ENCODE data around the gene PRDM16.

The PRDM16 gene

DNA sequence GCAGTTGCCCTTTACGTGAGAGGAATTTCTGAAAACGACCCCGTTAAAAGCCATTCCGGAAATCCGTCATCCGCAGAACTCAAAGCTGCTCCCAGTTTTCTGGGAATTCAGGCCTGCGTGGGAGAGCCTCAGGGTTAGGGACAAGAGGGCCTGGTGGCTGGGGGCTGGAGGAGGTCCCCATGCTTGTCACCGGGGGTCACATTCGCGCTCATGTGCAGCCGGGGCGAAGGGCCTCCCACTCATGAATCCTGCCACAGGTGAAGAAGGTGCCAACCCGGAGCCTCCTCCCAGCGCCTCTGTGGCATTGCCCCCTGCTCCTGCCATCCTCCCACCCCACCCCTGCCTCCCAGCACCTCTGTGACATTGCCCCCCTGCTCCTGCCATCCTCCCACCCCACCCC is 98.3 kb downstream of the PRDM16 start (continued):
- TF ChIP-seq ZNF510 (tag by site-specific recombination; IDR thresholded peaks at IDR 0.05; ENCODE audit: insufficient replicate concordance) (no peak), ZEB2 (tag by site-specific recombination; IDR thresholded peaks at IDR 0.05) (no peak), ZNF335 (tag by site-specific recombination; conservative IDR thresholded peaks at IDR 0.05) (no peak), ZBTB48 (tag by site-specific recombination; IDR thresholded peaks at IDR 0.05) (no peak), ZNF266 (tag by site-specific recombination; IDR thresholded peaks at IDR 0.05; ENCODE audit: low read depth) (no peak), BCL11B (tag by site-specific recombination; IDR thresholded peaks at IDR 0.05; ENCODE audit: low read depth) (no peak)
- TF ChIP-seq, protein P1, sequence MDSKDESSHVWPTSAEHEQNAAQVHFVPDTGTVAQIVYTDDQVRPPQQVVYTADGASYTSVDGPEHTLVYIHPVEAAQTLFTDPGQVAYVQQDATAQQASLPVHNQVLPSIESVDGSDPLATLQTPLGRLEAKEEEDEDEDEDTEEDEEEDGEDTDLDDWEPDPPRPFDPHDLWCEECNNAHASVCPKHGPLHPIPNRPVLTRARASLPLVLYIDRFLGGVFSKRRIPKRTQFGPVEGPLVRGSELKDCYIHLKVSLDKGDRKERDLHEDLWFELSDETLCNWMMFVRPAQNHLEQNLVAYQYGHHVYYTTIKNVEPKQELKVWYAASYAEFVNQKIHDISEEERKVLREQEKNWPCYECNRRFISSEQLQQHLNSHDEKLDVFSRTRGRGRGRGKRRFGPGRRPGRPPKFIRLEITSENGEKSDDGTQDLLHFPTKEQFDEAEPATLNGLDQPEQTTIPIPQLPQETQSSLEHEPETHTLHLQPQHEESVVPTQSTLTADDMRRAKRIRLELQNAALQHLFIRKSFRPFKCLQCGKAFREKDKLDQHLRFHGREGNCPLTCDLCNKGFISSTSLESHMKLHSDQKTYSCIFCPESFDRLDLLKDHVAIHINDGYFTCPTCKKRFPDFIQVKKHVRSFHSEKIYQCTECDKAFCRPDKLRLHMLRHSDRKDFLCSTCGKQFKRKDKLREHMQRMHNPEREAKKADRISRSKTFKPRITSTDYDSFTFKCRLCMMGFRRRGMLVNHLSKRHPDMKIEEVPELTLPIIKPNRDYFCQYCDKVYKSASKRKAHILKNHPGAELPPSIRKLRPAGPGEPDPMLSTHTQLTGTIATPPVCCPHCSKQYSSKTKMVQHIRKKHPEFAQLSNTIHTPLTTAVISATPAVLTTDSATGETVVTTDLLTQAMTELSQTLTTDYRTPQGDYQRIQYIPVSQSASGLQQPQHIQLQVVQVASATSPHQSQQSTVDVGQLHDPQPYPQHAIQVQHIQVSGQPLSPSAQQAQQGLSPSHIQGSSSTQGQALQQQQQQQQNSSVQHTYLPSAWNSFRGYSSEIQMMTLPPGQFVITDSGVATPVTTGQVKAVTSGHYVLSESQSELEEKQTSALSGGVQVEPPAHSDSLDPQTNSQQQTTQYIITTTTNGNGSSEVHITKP (tag by site-specific recombination; IDR thresholded peaks at IDR 0.05) = no peak
- TF ChIP-seq, protein P2, sequence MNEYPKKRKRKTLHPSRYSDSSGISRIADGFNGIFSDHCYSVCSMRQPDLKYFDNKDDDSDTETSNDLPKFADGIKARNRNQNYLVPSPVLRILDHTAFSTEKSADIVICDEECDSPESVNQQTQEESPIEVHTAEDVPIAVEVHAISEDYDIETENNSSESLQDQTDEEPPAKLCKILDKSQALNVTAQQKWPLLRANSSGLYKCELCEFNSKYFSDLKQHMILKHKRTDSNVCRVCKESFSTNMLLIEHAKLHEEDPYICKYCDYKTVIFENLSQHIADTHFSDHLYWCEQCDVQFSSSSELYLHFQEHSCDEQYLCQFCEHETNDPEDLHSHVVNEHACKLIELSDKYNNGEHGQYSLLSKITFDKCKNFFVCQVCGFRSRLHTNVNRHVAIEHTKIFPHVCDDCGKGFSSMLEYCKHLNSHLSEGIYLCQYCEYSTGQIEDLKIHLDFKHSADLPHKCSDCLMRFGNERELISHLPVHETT (tag by site-specific recombination; IDR thresholded peaks at IDR 0.05) = no peak
- TF ChIP-seq, protein P3, sequence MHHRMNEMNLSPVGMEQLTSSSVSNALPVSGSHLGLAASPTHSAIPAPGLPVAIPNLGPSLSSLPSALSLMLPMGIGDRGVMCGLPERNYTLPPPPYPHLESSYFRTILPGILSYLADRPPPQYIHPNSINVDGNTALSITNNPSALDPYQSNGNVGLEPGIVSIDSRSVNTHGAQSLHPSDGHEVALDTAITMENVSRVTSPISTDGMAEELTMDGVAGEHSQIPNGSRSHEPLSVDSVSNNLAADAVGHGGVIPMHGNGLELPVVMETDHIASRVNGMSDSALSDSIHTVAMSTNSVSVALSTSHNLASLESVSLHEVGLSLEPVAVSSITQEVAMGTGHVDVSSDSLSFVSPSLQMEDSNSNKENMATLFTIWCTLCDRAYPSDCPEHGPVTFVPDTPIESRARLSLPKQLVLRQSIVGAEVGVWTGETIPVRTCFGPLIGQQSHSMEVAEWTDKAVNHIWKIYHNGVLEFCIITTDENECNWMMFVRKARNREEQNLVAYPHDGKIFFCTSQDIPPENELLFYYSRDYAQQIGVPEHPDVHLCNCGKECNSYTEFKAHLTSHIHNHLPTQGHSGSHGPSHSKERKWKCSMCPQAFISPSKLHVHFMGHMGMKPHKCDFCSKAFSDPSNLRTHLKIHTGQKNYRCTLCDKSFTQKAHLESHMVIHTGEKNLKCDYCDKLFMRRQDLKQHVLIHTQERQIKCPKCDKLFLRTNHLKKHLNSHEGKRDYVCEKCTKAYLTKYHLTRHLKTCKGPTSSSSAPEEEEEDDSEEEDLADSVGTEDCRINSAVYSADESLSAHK (tag by site-specific recombination; IDR thresholded peaks at IDR 0.05) = no peak

DNA sequence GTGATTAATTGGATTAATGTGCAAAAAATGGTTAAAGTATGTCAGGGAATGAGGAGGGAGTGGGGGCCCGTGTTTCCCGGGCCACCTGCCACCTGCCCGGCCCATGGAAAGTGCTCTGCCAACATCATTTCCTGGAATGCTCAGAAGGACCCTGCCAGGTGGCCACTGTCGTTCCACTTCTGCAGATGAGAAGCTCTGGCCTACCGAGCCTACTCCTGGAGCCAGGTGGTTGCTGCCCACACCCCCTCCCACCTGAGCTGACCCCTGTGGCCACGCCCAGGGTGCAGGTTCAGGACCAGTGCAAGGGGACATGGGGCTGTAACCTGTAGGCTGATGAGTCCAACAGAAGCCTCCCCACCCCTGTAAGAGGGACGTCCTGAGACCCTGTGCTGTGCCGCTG is 99.7 kb downstream of the PRDM16 start:
- no peaks in the 10 kb centered on the region for H3K36me3 ChIP-seq (ENCODE audit: control insufficient read depth in 2 of 2, insufficient read depth in 1 of 2, low read length in 2 of 2)
- CTCF ChIA-PET = no interaction called here
- H3K4me1 ChIP-seq (ENCODE audit: control insufficient read depth, insufficient read depth, low read length) = peaks cover 4% of the 10 kb centered on the region
- no peak overlapping the region for H3K27ac ChIP-seq (ENCODE audit: extremely low read depth, low read depth, low read length)
- H3K4me3 ChIP-seq (ENCODE audit: low read depth, low read length) = no peak overlapping the region
- POLR2A ChIA-PET = no interaction called here
- no peaks in the 10 kb centered on the region for H3K9me3 ChIP-seq (ENCODE audit: control insufficient read depth, insufficient read depth, low read depth, low read length)
- no peak for TF ChIP-seq ZNF132 (tag by site-specific recombination; IDR thresholded peaks at IDR 0.05; ENCODE audit: borderline replicate concordance)
- no peak for TF ChIP-seq ZNF423 (tag by site-specific recombination; IDR thresholded peaks at IDR 0.05)
- no peak for TF ChIP-seq KLF16 (tag by site-specific recombination; IDR thresholded peaks at IDR 0.05)
- TF ChIP-seq ZNF211 (tag by site-specific recombination; IDR thresholded peaks at IDR 0.05; ENCODE audit: low read depth) = no peak
- TF ChIP-seq, protein P4, sequence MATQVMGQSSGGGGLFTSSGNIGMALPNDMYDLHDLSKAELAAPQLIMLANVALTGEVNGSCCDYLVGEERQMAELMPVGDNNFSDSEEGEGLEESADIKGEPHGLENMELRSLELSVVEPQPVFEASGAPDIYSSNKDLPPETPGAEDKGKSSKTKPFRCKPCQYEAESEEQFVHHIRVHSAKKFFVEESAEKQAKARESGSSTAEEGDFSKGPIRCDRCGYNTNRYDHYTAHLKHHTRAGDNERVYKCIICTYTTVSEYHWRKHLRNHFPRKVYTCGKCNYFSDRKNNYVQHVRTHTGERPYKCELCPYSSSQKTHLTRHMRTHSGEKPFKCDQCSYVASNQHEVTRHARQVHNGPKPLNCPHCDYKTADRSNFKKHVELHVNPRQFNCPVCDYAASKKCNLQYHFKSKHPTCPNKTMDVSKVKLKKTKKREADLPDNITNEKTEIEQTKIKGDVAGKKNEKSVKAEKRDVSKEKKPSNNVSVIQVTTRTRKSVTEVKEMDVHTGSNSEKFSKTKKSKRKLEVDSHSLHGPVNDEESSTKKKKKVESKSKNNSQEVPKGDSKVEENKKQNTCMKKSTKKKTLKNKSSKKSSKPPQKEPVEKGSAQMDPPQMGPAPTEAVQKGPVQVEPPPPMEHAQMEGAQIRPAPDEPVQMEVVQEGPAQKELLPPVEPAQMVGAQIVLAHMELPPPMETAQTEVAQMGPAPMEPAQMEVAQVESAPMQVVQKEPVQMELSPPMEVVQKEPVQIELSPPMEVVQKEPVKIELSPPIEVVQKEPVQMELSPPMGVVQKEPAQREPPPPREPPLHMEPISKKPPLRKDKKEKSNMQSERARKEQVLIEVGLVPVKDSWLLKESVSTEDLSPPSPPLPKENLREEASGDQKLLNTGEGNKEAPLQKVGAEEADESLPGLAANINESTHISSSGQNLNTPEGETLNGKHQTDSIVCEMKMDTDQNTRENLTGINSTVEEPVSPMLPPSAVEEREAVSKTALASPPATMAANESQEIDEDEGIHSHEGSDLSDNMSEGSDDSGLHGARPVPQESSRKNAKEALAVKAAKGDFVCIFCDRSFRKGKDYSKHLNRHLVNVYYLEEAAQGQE (tag by site-specific recombination; IDR thresholded peaks at IDR 0.05) = no peak
- no peak for TF ChIP-seq BCL11A (tag by site-specific recombination; IDR thresholded peaks at IDR 0.05; ENCODE audit: low read depth)
- no peak for TF ChIP-seq ZNF843 (tag by site-specific recombination; IDR thresholded peaks at IDR 0.05)
- TF ChIP-seq, protein P5, sequence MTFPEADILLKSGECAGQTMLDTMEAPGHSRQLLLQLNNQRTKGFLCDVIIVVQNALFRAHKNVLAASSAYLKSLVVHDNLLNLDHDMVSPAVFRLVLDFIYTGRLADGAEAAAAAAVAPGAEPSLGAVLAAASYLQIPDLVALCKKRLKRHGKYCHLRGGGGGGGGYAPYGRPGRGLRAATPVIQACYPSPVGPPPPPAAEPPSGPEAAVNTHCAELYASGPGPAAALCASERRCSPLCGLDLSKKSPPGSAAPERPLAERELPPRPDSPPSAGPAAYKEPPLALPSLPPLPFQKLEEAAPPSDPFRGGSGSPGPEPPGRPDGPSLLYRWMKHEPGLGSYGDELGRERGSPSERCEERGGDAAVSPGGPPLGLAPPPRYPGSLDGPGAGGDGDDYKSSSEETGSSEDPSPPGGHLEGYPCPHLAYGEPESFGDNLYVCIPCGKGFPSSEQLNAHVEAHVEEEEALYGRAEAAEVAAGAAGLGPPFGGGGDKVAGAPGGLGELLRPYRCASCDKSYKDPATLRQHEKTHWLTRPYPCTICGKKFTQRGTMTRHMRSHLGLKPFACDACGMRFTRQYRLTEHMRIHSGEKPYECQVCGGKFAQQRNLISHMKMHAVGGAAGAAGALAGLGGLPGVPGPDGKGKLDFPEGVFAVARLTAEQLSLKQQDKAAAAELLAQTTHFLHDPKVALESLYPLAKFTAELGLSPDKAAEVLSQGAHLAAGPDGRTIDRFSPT (tag by site-specific recombination; IDR thresholded peaks at IDR 0.05) = no peak
- TF ChIP-seq, protein P6, sequence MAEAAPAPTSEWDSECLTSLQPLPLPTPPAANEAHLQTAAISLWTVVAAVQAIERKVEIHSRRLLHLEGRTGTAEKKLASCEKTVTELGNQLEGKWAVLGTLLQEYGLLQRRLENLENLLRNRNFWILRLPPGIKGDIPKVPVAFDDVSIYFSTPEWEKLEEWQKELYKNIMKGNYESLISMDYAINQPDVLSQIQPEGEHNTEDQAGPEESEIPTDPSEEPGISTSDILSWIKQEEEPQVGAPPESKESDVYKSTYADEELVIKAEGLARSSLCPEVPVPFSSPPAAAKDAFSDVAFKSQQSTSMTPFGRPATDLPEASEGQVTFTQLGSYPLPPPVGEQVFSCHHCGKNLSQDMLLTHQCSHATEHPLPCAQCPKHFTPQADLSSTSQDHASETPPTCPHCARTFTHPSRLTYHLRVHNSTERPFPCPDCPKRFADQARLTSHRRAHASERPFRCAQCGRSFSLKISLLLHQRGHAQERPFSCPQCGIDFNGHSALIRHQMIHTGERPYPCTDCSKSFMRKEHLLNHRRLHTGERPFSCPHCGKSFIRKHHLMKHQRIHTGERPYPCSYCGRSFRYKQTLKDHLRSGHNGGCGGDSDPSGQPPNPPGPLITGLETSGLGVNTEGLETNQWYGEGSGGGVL (tag by site-specific recombination; IDR thresholded peaks at IDR 0.05) = no peak
- TF ChIP-seq, protein P7, sequence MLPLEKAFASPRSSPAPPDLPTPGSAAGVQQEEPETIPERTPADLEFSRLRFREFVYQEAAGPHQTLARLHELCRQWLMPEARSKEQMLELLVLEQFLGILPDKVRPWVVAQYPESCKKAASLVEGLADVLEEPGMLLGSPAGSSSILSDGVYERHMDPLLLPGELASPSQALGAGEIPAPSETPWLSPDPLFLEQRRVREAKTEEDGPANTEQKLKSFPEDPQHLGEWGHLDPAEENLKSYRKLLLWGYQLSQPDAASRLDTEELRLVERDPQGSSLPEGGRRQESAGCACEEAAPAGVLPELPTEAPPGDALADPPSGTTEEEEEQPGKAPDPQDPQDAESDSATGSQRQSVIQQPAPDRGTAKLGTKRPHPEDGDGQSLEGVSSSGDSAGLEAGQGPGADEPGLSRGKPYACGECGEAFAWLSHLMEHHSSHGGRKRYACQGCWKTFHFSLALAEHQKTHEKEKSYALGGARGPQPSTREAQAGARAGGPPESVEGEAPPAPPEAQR (tag by site-specific recombination; IDR thresholded peaks at IDR 0.05) = no peak
